Measurements from ENCODE around the gene LDLRAD2.
A peak's percentile ranks its signal among the peaks of the same experiment; 100 is the strongest.

Gene LDLRAD2

GRCh38 chr1:21818656-21819055 is 6.6 kb downstream of the LDLRAD2 start:
- POLR2A ChIA-PET: no interaction called here
- CTCF ChIA-PET: no interaction called here
- peak; percentile 97 for DNase-seq (ENCODE audit: extremely low spot score)
- TF ChIP-seq HDGF (IDR thresholded peaks at IDR 0.05; ENCODE audit: borderline replicate concordance): no peak
- TF ChIP-seq BHLHE40 (IDR thresholded peaks at IDR 0.05; ENCODE audit: borderline replicate concordance): no peak
- no peak for TF ChIP-seq FOXK2 (IDR thresholded peaks at IDR 0.05)
- TF ChIP-seq, protein P1, sequence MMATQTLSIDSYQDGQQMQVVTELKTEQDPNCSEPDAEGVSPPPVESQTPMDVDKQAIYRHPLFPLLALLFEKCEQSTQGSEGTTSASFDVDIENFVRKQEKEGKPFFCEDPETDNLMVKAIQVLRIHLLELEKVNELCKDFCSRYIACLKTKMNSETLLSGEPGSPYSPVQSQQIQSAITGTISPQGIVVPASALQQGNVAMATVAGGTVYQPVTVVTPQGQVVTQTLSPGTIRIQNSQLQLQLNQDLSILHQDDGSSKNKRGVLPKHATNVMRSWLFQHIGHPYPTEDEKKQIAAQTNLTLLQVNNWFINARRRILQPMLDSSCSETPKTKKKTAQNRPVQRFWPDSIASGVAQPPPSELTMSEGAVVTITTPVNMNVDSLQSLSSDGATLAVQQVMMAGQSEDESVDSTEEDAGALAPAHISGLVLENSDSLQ (IDR thresholded peaks at IDR 0.05): no peak
- TF ChIP-seq SP1 (IDR thresholded peaks at IDR 0.05): no peak
- TF ChIP-seq FOXA1 (IDR thresholded peaks at IDR 0.05): no peak
- TF ChIP-seq CTBP1 (IDR thresholded peaks at IDR 0.05; ENCODE audit: borderline replicate concordance): no peak

GRCh38 chr1:21820597-21821232 is 8.7 kb downstream of the LDLRAD2 start:
- ChIA-PET POLR2A (no interaction called here), CTCF (no interaction called here)
- no peak for DNase-seq (ENCODE audit: extremely low spot score)
- TF ChIP-seq TARDBP (IDR thresholded peaks at IDR 0.05) (no peak), CTBP1 (IDR thresholded peaks at IDR 0.05; ENCODE audit: borderline replicate concordance) (no peak), ELF4 (IDR thresholded peaks at IDR 0.05) (no peak), FOXA1 (IDR thresholded peaks at IDR 0.05) (no peak), NFRKB (IDR thresholded peaks at IDR 0.05) (no peak), L3MBTL2 (conservative IDR thresholded peaks at IDR 0.05) (no peak), SP1 (IDR thresholded peaks at IDR 0.05) (no peak), BHLHE40 (IDR thresholded peaks at IDR 0.05; ENCODE audit: borderline replicate concordance) (no peak), HDGF (IDR thresholded peaks at IDR 0.05; ENCODE audit: borderline replicate concordance) (no peak)
- TF ChIP-seq, protein P1 (IDR thresholded peaks at IDR 0.05): no peak

DNA sequence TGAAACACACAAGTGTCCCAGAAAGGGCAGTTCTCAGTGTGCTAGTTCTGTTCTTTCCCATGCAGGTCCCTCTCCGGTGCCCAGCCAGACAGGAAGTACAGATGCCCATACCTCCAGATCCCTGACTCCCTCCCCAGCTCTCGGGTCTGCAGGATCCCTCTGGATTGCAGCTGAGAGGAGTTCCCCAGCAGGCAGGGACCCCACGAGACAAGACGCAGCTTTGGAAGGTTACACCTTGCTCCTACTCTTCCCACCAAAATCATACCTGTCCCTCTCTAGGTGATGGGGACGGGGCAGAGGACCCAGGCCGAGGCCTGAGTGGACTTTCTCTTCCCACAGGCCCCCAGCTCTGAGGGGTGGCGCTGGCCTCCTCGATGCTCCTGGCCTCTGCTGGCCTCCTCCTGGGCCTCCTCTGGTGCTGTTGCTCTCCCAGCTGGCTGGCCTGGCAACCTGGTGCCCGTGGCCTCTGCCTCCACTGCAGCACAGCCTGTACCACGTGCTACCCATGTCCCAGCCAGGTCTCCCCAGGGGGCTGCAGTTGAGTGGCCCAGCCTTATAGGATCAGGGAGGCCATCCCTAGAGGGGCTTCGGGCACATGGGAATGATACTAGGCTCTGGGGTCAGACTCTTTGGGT is 9.4 kb downstream of the LDLRAD2 start:
- CTCF ChIA-PET: no interaction called here
- no peak for TF ChIP-seq SUZ12 (IDR thresholded peaks at IDR 0.05)
- TF ChIP-seq BHLHE40 (IDR thresholded peaks at IDR 0.05; ENCODE audit: borderline replicate concordance): no peak
- DNase-seq (ENCODE audit: extremely low spot score): no peak
- POLR2A ChIA-PET: no interaction called here

DNA sequence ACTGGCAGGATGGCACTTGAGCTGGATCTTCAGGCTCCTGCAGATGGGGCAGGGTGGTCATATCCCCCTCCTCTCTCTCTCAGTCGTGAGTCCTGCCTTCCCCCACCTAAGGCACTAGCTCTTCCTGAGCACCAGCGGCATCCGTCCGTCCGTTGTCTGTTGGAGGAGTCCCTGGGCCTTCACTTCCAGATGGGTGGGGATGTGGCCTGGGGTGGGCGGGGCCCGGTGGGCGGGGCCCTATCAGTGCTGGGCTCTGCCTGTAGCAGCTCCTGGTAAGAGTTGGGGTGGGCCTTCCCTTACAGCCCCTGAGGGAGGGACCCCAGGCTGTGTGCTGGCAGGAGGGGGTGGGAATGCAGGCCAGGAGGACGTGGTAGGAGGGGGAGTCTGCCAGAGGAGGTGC is 10.3 kb downstream of the LDLRAD2 start:
- TF ChIP-seq FOXK2 (IDR thresholded peaks at IDR 0.05) (no peak), ARNT (IDR thresholded peaks at IDR 0.05) (no peak), HDGF (IDR thresholded peaks at IDR 0.05; ENCODE audit: borderline replicate concordance) (no peak), SUZ12 (IDR thresholded peaks at IDR 0.05) (no peak), ELF4 (IDR thresholded peaks at IDR 0.05) (no peak), TARDBP (IDR thresholded peaks at IDR 0.05) (no peak)
- TF ChIP-seq, protein P1 (IDR thresholded peaks at IDR 0.05): no peak
- peak; percentile 36 for DNase-seq (ENCODE audit: extremely low spot score)
- ChIA-PET CTCF (no interaction called here), POLR2A (no interaction called here)

DNA sequence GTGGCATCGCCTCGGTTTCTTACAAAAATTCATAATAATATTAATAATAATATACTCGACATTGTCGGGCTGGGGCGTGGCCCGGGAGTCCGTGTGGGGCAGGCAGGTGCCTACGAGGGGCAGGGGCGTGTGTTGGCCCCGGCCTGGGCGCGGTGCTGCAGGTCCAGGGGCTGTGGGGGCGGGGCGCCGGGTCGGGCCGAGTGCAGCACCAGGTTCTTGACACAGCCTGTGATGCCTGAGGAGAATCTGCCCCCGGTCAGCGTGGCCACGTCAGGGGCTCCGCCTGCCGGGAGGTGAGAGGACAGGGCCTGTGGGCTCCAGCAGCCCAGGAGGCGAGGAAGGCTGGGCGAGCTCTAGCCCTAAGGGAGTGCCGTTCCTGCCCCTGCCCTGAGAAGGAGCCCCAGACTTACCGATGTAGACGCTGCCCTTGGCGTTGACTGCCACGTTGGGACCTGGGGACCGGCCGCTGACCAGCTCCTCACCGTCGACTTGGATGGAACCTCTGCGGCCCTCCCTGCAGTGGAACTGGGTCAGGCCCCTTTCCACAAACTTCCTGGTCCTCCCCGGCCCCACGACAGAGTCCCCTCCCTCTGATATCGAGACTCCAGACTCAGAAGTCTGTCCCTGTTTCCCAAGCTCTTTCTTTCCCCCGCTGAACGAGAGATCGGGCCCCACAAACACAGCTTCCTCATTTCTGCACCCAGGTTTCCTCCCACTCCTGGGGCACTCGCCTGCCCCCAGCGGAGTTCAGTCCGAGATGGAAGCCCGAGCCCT is 11.3 kb downstream of the LDLRAD2 start:
- POLR2A ChIA-PET: no interaction called here
- CTCF ChIA-PET: no interaction called here
- DNase-seq (ENCODE audit: extremely low spot score): no peak
- TF ChIP-seq TARDBP (IDR thresholded peaks at IDR 0.05): no peak
- TF ChIP-seq ELF4 (IDR thresholded peaks at IDR 0.05): no peak

DNA sequence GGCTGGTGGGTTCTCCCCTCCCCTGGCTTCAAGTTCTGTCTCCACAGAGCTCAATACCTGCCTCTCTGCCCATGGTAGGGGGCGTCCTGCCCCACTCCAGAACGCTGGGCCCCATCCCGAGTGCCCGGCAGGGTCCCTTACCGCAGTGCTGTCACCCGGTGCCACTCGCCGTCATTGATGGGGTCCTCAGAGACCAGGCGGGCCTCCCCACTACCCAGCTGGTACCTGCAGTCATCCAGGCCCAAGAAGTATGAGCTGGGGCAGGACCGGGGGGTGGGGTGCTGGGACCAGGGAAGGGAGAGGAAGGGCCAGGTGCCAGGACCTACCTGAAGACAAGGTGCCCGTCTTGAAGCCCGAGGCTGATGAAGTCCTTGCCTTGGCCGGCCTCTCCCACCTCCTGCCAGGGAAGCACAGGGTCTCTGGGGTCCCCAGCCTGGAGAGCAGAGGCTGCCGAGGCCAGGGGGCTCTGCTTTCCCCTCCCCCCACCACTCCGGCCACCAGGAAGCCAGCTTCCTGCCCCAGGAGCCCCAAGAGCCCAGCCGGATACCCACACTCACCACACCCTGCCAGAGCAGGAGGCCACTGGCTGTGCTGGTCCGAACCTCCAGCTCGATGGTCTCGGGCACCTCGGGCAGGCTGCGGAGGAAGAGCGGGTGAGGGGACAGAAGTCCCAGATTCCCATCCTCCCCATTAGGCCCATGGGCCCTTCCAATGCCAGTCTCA is 12.1 kb downstream of the LDLRAD2 start:
- POLR2A ChIA-PET: interaction anchor here (0.5 kb wide), 1 partner anchor 40 kb away, joined by 3 read pairs; no protein-coding TSS in a partner anchor
- TF ChIP-seq LEF1 (IDR thresholded peaks at IDR 0.05; ENCODE audit: borderline replicate concordance) (no peak), FOXK2 (IDR thresholded peaks at IDR 0.05) (no peak), SUZ12 (IDR thresholded peaks at IDR 0.05) (no peak), NFRKB (IDR thresholded peaks at IDR 0.05) (no peak), TARDBP (IDR thresholded peaks at IDR 0.05) (no peak)
- CTCF ChIA-PET: no interaction called here
- DNase-seq (ENCODE audit: extremely low spot score): no peak

DNA sequence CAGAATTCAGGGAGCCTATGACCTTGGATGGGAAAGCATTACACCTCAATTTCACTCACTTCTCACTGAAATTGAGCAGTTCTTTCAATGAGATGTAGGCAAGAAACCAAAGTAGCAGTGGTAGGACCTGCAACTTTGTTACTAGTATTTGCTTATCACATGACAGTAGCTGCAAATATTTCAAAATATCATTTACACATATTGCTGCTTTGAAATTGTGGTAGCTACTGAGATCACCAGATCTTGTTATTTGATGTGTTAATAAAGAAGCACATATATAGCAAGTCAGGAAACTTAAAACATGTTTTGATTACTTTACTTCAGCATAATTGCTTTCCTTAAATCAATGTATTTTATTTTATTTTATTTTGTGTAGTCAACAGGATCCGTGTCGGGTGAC is 12.9 kb downstream of the LDLRAD2 start:
- DNase-seq (ENCODE audit: extremely low spot score): no peak
- TF ChIP-seq NFRKB (IDR thresholded peaks at IDR 0.05) (no peak), SP1 (IDR thresholded peaks at IDR 0.05) (no peak), TARDBP (IDR thresholded peaks at IDR 0.05) (no peak), CTBP1 (IDR thresholded peaks at IDR 0.05; ENCODE audit: borderline replicate concordance) (no peak), ELF4 (IDR thresholded peaks at IDR 0.05) (no peak), FOXK2 (IDR thresholded peaks at IDR 0.05) (no peak), HDGF (IDR thresholded peaks at IDR 0.05; ENCODE audit: borderline replicate concordance) (no peak), ZNF384 (IDR thresholded peaks at IDR 0.05) (no peak), FOXA1 (IDR thresholded peaks at IDR 0.05) (no peak), L3MBTL2 (conservative IDR thresholded peaks at IDR 0.05) (no peak), FOXM1 (IDR thresholded peaks at IDR 0.05; ENCODE audit: borderline replicate concordance) (no peak)
- TF ChIP-seq, protein P1 (IDR thresholded peaks at IDR 0.05): no peak
- ChIA-PET POLR2A (no interaction called here), CTCF (no interaction called here)
